Tibial nerve (tissue), 4 donors: ENCODE data around the gene SOCS1.

Experiments used
- EP300 ChIP-seq, 2 donors: sonication (generic); formaldehyde crosslinking; IDR thresholded peaks; one replicate each; pipeline ENCODE4 v1.6.1; 2017; ENCODE audit warnings: antibody characterized with exemption in 2 of 2, mild to moderate bottlenecking in 1 of 2
- POLR2A ChIP-seq, 2 donors: fragments of 450-650 bp; IDR thresholded peaks; one replicate each; pipeline ENCODE4 v1.6.1; 2017; ENCODE audit warnings: antibody characterized with exemption in 2 of 2, mild to moderate bottlenecking in 2 of 2, moderate library complexity in 2 of 2
- TF ChIP-seq, protein P1 (sequence below), 5 experiments: fragments of 200-600 bp in 3 of 5; fragments of 450-650 bp in 2 of 5; sonication (generic) in 3 of 5; IDR thresholded peaks; one replicate each; pipeline ENCODE4 v1.5.1; 2016 to 2019; ENCODE audit warnings: antibody characterized with exemption in 5 of 5, mild to moderate bottlenecking in 3 of 5, moderate library complexity in 2 of 5

DNA sequence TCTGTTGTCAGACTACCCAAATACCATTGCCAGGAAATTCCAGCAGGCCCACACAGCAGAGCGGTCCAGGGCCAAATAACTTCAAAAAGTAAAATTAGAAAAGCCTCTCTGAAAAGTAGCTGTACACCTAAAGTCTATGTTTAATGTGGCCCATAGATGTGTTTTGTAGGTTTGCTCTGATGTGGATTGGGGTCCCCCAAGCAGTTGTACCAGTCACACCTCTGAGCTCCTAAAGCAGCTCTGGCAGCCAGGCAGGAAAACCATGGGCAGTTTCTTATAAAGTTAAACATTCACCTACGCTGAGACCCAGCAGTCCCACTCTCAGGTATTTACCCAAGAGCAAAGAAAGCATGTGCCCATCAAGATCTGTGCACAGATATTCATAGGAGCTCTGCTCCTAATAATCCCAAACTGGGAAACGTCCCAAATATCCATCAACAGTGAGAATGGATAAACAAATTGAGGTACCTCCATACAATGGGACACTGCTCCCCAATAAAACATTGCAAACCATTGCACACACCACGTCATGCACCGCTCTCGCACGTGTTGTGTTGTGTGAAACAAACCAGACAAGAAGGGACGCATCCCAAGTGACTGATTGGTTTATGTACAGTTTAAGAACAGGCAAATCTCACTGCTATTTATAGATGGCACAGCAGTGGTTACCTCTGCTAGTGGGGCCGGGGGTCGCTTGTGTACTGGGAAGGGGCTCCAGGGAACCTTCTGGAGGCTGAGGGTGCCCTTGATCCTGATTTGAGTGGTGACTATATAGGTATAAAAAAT lies 40.9 kb upstream of the SOCS1 start:
- TF ChIP-seq, protein P1, sequence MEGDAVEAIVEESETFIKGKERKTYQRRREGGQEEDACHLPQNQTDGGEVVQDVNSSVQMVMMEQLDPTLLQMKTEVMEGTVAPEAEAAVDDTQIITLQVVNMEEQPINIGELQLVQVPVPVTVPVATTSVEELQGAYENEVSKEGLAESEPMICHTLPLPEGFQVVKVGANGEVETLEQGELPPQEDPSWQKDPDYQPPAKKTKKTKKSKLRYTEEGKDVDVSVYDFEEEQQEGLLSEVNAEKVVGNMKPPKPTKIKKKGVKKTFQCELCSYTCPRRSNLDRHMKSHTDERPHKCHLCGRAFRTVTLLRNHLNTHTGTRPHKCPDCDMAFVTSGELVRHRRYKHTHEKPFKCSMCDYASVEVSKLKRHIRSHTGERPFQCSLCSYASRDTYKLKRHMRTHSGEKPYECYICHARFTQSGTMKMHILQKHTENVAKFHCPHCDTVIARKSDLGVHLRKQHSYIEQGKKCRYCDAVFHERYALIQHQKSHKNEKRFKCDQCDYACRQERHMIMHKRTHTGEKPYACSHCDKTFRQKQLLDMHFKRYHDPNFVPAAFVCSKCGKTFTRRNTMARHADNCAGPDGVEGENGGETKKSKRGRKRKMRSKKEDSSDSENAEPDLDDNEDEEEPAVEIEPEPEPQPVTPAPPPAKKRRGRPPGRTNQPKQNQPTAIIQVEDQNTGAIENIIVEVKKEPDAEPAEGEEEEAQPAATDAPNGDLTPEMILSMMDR (IDR thresholded peaks at IDR 0.05) = no peak
- no peak for TF ChIP-seq POLR2A (IDR thresholded peaks at IDR 0.05)
- TF ChIP-seq EP300 (IDR thresholded peaks at IDR 0.05) = no peak
